Measurements from ENCODE around the gene CCDC146.

DNA sequence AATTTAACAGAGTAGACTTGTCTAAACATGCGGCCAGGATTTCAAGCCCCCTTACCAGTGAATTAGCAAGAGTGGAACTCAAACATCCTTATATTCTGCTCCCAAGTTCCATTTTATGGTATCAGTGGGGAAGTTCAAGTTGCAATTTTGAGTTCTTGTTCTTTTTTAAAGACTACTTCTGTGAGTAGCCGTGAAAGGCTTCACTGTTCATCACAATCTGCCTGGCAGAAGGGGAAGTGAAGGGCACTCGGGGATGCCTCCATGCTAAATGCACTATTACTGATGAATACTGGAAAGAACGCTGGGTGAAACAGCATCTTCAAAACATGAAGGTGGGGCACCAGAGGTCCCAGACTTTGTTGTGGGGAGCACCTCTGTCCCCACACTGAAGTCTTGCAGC, 99.7 kb downstream of the CCDC146 start:
- TF ChIP-seq, protein P1, sequence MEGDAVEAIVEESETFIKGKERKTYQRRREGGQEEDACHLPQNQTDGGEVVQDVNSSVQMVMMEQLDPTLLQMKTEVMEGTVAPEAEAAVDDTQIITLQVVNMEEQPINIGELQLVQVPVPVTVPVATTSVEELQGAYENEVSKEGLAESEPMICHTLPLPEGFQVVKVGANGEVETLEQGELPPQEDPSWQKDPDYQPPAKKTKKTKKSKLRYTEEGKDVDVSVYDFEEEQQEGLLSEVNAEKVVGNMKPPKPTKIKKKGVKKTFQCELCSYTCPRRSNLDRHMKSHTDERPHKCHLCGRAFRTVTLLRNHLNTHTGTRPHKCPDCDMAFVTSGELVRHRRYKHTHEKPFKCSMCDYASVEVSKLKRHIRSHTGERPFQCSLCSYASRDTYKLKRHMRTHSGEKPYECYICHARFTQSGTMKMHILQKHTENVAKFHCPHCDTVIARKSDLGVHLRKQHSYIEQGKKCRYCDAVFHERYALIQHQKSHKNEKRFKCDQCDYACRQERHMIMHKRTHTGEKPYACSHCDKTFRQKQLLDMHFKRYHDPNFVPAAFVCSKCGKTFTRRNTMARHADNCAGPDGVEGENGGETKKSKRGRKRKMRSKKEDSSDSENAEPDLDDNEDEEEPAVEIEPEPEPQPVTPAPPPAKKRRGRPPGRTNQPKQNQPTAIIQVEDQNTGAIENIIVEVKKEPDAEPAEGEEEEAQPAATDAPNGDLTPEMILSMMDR (IDR thresholded peaks at IDR 0.05; ENCODE audit: borderline replicate concordance, extremely low read depth, low read length, poor library complexity, severe bottlenecking): no peak
- TF ChIP-seq EZH2 (IDR thresholded peaks at IDR 0.05; ENCODE audit: borderline replicate concordance, low read depth, low read length, severe bottlenecking): no peak
